Endothelial cell of umbilical vein (primary cell): ENCODE results near the gene RTCA. TPM values are rescaled to one million over a fixed set of nuclear protein-coding genes. Genes with fewer than 3 reads are reported as not detected.

Source experiments
- microRNA counts: library from miRNA; unstranded; fragments of <30 nt; microRNA quantifications from one replicate; lab custom pipeline; 2016
- microRNA-seq: library from miRNA; unstranded; fragments of <30 nt; microRNA quantifications from one replicate; pipeline ENCODE4 v1.2.0, GENCODE V29; 2021; ENCODE audit warnings: borderline number of aligned reads, borderline replicate concordance
- polyA plus RNA-seq, 4 experiments: library from polyadenylated mRNA; depleted of rRNA in 3 of 4; stranded (reverse) in 3 of 4; unstranded in 1 of 4; fragments of >200 nt; gene quantifications; 2 replicates each; pipeline versions ENCODE4 v1.2.1 to v1.2.3, GENCODE V29; 2011 to 2012; ENCODE audit warnings: missing spikeins in 1 of 4
- small RNA-seq: library from RNA; depleted of rRNA; stranded (forward); fragments of <200 nt; gene quantifications from one replicate; pipeline ENCODE3, GENCODE V24; 2012; ENCODE audit warnings: low replicate concordance, low read depth; ENCODE audit not compliant: insufficient read depth, insufficient read length
- total RNA-seq: library from RNA; stranded (reverse); gene quantifications from 2 replicates; pipeline ENCODE4 v1.2.3, GENCODE V29; 2021

The RTCA gene
- total and polyA plus RNA-seq, 2 donors (not counting 3 experiments of a cell fraction or from before 2014, with no cell fraction given): 20.3 to 46.6 TPM

MicroRNAs within 50 kb of the gene (microRNA counts, 767-probe panel; counts per million panel counts)
- microRNA hsa-miR-553 (lab: Ali Mortazavi, UCI): 723 counts per million, percentile 96 among the panel's probes with 10 or more counts

Small RNA genes within 50 kb of the gene (microRNA-seq; reads per million reads assigned to microRNA genes)
- gene MIR553: not detected

Small RNA genes within 50 kb of the gene (small RNA-seq; reads per million reads assigned to genes)
- not detected for gene AL445928.1
- gene MIR553: not detected

Other genes with a start within 250 kb of the RTCA start
- gene SASS6, start 133.3 kb upstream of the RTCA start, total RNA-seq: 6.5 and 7.3 TPM in 2 replicates
- 0.21 and 0.44 TPM in 2 replicates for gene SASS6, start 133.3 kb upstream of the RTCA start, polyA plus RNA-seq
- gene TRMT13, start 133.1 kb upstream of the RTCA start, total RNA-seq: 12.7 and 14.1 TPM in 2 replicates
- 2.6 and 2.9 TPM in 2 replicates for gene TRMT13, start 133.1 kb upstream of the RTCA start, polyA plus RNA-seq
- gene LRRC39, start 88.0 kb upstream of the RTCA start, total RNA-seq: 0.40 and 0.67 TPM in 2 replicates
- 0.46 and 0.65 TPM in 2 replicates for gene LRRC39, start 88.0 kb upstream of the RTCA start, polyA plus RNA-seq
- 7.9 and 9.0 TPM in 2 replicates for gene DBT, start 16.4 kb upstream of the RTCA start, total RNA-seq
- 1.3 and 1.6 TPM in 2 replicates for gene DBT, start 16.4 kb upstream of the RTCA start, polyA plus RNA-seq
- gene CDC14A, start 86.3 kb downstream of the RTCA start, total RNA-seq: 13.8 and 13.9 TPM in 2 replicates
- 3.2 and 3.4 TPM in 2 replicates for gene CDC14A, start 86.3 kb downstream of the RTCA start, polyA plus RNA-seq